ENCODE data around the gene OR10H2.

Gene OR10H2

GRCh38 chr19:15701757-15702533 is 25.9 kb upstream of the OR10H2 start:
- in situ Hi-C loops (cut with MboI; ENCODE audit: low pct_unique_long_range_greater_than_20kb, low sequenced_read_pairs, unreplicated experiment) = no loop called here
- DNase-seq (ENCODE audit: low spot score) = no peak
- no peak for TF ChIP-seq CTCF (IDR thresholded peaks at IDR 0.05; ENCODE audit: extremely low read depth, insufficient read depth, missing control alignments)

GRCh38 chr19:15702534-15702930 is 25.3 kb upstream of the OR10H2 start:
- in situ Hi-C loops (cut with MboI; ENCODE audit: low pct_unique_long_range_greater_than_20kb, low sequenced_read_pairs, unreplicated experiment) = no loop called here
- peak; percentile 27 for TF ChIP-seq CTCF (IDR thresholded peaks at IDR 0.05; ENCODE audit: extremely low read depth, insufficient read depth, missing control alignments)
- DNase-seq (ENCODE audit: low spot score) = no peak

GRCh38 chr19:15714638-15715037 is 13.2 kb upstream of the OR10H2 start:
- in situ Hi-C loops (cut with MboI; ENCODE audit: low pct_unique_long_range_greater_than_20kb, low sequenced_read_pairs, unreplicated experiment) = no loop called here
- DNase-seq (ENCODE audit: low spot score) = no peak
- no peak for TF ChIP-seq CTCF (IDR thresholded peaks at IDR 0.05; ENCODE audit: extremely low read depth, insufficient read depth, missing control alignments)

GRCh38 chr19:15715642-15716041 is 12.2 kb upstream of the OR10H2 start:
- TF ChIP-seq CTCF (IDR thresholded peaks at IDR 0.05; ENCODE audit: extremely low read depth, insufficient read depth, missing control alignments) = no peak
- DNase-seq (ENCODE audit: low spot score) = no peak
- in situ Hi-C loops (cut with MboI; ENCODE audit: low pct_unique_long_range_greater_than_20kb, low sequenced_read_pairs, unreplicated experiment) = no loop called here

DNA sequence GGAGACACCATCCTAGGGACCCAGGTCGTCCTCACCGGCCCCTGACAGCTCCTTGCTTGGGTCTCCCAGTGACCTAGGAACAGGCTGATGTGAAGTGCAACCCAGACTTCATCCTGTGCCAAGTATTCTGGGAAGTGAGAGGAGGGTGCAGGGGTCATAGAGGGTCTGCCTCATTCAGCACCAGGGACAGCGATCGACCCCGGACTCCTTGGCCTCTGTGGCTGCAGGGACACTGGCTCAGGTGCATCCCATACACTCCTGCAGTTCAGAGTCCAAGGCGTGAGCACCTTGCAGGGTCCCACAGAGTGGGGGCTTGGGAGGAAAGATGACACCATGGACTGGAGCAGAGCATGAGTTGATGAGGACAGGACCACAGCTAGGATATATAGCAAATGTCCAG is 10.0 kb upstream of the OR10H2 start:
- DNase-seq (ENCODE audit: low spot score) = no peak
- TF ChIP-seq CTCF (IDR thresholded peaks at IDR 0.05; ENCODE audit: extremely low read depth, insufficient read depth, missing control alignments) = no peak
- in situ Hi-C loops (cut with MboI; ENCODE audit: low pct_unique_long_range_greater_than_20kb, low sequenced_read_pairs, unreplicated experiment) = no loop called here

DNA sequence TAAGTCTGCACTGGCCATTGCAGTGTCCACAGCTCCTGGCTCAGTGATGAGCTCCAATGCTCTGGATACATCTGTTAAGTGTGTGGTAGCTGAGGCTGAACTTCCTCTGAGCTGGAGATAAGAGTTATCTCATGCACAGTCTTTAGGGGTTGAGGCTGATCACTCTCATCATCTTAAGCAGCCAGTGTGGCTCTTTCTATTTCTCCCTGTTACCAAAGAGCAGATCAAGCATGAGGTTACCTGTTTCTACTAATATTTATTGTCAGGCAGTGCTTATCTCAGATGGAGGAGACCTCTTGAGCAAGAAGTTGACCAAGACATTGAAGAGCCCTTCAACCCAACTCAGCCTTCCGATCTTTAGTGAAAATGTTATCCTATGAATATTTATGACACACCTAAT is 6.6 kb upstream of the OR10H2 start:
- no peak for DNase-seq (ENCODE audit: low spot score)
- no peak for TF ChIP-seq CTCF (IDR thresholded peaks at IDR 0.05; ENCODE audit: extremely low read depth, insufficient read depth, missing control alignments)
- in situ Hi-C loops (cut with MboI; ENCODE audit: low pct_unique_long_range_greater_than_20kb, low sequenced_read_pairs, unreplicated experiment) = no loop called here
